Measurements from ENCODE around the gene BRCA1.
A peak's percentile ranks its signal among the peaks of the same experiment; 100 is the strongest.

The BRCA1 gene

DNA sequence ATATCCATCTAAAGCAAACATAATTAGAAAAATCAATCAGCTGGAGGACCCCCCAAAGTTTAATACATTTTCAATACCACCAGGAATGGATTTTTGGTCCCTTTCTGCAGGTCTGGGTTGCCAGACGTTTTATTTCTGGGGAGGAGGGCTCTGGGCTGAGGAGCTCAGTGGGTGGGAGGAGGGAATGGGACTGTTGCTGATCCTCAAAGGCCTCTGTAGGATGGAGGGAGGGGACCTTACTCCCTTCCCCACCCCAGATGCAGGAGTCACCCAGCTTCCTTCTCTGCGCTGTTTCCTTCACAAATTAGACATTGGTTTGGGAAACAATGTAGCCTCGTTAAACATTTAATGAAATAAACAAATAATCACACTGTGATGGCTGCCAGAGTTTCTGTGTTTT, 93.5 kb downstream of the BRCA1 start:
- no peak for TF ChIP-seq CTCF (IDR thresholded peaks at IDR 0.05)
- H3K4me3 ChIP-seq: no peak overlapping the region
- H3K27ac ChIP-seq: no peak overlapping the region
- DNase-seq (ENCODE audit: low spot score): no peak

GRCh38 chr17:43030137-43030767, 94.9 kb downstream of the BRCA1 start:
- no peak for TF ChIP-seq CTCF (IDR thresholded peaks at IDR 0.05)
- Histone ChIP-seq H3K27ac (no peak overlapping the region), H3K4me3 (no peak overlapping the region)
- DNase-seq (ENCODE audit: low spot score): no peak

- no peak for TF ChIP-seq CTCF (IDR thresholded peaks at IDR 0.05)
- Histone ChIP-seq H3K27ac (no peak overlapping the region), H3K4me3 (no peak overlapping the region)
- no peak for DNase-seq (ENCODE audit: low spot score)
Measured at GRCh38 chr17:43028221-43028861, 96.8 kb downstream of the BRCA1 start.

DNA sequence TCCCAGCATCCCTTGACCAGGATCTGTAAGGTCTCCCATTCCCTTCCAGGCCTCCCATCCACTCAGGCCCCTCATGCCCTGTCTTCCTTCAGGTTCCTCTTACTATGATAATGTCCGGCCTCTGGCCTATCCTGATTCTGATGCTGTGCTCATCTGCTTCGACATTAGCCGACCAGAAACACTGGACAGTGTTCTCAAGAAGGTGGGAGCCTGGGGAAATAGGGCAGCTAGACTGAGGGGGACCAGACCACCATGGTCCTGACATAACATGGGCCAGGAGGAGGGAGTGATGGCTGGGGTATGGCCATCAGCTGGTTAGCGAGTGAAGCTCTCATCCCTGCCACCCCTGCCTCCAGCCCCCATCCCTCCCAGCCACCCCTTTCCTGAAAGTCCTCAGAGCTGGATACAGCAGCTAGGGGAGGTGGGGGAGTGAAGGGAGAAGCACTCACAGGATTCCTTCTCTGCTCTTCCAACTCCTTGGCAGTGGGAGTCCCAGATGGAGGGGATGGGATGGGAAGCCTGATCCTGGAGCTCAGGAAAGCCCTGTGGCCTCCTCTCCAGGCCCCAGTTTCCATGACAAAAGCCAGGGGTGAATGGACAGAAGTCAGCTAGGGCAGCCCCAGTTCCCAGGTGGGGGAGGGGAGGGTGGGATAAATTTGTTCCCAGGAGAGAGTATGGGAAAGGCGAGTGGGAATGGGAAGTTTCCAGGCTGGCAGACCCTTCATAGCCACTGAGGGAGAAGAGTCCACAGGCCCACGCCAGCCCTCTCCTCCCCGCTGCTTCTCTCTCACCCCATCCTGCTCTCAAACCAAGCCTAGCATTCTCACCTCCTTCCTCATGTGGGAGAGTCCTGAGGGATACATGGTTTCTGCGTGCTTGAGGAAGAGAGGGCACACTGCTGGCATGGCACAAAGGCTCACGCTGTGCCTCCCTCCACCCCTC, 97.8 kb downstream of the BRCA1 start:
- no peak overlapping the region for H3K27ac ChIP-seq
- no peak overlapping the region for H3K4me3 ChIP-seq
- no peak for TF ChIP-seq CTCF (IDR thresholded peaks at IDR 0.05)
- no peak for DNase-seq (ENCODE audit: low spot score)

GRCh38 chr17:43026595-43026994, 98.6 kb downstream of the BRCA1 start:
- no peak for DNase-seq (ENCODE audit: low spot score)
- Histone ChIP-seq H3K27ac (no peak overlapping the region), H3K4me3 (no peak overlapping the region)
- no peak for TF ChIP-seq CTCF (IDR thresholded peaks at IDR 0.05)

- TF ChIP-seq CTCF (IDR thresholded peaks at IDR 0.05): no peak
- H3K27ac ChIP-seq: peak overlapping the region in 1 of 2 donors; percentile 81
Measured at GRCh38 chr17:43025766-43026537, 99.2 kb downstream of the BRCA1 start.

More at GRCh38 chr17:43025766-43026537, 99.2 kb downstream of the BRCA1 start:
- peak overlapping the region; percentile 74 for H3K4me3 ChIP-seq
- DNase-seq (ENCODE audit: low spot score): no peak

All from coronary artery (tissue), 2 donors.